GM12801 (cell line): ENCODE measurements around the gene NDUFA3.

ENCODE experiments used
- CTCF ChIP-seq: IDR thresholded peaks from one replicate; pipeline ENCODE4 v1.5.1; 2011; ENCODE audit warnings: control low read depth; ENCODE audit not compliant: insufficient read length; ENCODE audit errors: extremely low read depth

NDUFA3 gene

DNA sequence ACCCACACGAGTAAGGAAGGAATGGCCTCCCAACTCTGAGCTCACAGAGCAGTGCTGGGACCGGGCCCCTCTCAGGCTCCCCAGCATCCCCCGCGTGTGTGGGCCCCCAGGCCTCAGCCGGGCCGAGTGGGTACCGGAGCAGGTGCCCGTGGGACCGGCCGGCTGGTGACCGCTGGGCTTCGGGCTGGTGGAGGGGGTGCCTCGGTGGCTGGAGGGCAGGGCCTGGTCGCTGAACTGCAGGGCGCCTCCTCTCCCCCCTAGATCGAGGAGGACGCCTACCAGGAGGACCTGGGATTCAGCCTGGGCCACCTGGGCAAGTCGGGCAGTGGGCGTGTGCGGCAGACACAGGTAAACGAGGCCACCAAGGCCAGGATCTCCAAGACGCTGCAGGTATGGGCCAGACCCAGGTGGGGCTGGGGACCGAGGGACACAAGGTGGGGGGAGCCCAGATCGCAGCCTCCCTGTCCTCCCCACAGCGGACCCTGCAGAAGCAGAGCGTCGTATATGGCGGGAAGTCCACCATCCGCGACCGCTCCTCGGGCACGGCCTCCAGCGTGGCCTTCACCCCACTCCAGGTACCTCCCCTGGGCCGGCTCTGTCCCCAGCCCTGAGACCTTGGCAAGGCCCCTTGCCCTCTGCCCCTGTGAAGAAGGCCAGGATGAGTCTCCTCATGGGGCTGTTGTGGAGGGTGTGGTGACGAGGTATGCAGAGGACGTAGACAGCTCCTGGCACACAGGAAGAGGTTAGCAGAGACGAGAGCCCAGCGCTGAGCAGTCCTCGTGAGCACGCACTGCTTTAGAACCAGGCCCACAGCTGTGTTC, 26.4 kb downstream of the NDUFA3 start:
- no peak for TF ChIP-seq CTCF

DNA sequence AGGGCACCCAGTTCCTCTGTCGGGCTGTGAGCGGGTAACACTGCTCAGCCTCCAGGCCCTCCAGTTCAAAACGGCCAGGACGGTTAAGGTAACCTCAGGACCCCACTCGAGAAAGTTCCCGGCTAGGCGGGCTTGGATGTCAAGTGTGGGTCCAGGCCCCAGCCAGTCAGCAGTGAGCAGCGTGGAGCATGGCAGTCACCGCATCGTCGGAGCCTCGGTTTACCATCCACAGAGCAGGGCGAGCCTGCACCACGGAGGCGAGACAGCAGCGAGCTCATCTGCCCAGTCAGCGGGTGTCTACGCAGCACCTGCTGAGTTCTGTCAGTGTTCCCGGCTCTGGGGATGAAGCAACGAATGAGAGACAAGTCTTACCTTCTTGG, 27.0 kb downstream of the NDUFA3 start:
- TF ChIP-seq CTCF, result no peak

DNA sequence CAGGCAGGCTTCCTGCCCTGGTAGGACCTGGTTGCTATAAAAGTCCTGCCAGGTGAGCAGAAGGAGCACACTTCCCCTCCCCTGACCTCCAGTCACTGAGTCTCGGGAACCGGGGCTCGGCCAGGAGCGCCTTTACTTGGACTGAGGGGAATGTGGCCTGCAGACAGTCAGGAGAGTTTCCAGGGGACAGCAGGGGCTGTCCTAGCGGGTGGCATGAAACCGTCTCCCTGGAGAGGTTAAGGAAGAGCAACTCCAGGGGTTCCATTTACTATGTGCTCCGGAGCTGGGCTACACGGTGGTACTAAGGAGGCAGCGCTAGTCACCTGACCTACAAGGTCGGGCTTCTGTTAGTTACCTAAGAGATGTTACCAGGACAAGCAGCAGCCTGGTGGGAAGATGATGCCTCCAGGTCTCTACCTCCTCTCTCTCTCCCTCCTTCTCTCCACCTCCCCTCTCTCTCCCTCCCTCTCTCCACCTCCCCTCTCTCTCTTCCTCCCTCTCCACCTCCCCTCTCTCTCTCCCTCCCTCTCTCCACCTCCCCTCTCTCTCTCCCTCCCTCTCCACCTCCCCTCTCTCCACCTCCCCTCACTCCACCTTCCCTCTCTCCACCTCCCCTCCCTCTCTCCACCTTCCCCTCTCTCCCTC, 30.8 kb downstream of the NDUFA3 start:
- no peak for TF ChIP-seq CTCF

- TF ChIP-seq CTCF, result no peak
These were observed 31.4 kb downstream of the NDUFA3 start for GRCh38 chr19:54133957-54134590.

GRCh38 chr19:54136086-54136863, 33.6 kb downstream of the NDUFA3 start:
- TF ChIP-seq CTCF, result no peak

GRCh38 chr19:54136864-54137698, 34.4 kb downstream of the NDUFA3 start:
- no peak for TF ChIP-seq CTCF
